ENCODE results near the gene BLACAT1.

DNA sequence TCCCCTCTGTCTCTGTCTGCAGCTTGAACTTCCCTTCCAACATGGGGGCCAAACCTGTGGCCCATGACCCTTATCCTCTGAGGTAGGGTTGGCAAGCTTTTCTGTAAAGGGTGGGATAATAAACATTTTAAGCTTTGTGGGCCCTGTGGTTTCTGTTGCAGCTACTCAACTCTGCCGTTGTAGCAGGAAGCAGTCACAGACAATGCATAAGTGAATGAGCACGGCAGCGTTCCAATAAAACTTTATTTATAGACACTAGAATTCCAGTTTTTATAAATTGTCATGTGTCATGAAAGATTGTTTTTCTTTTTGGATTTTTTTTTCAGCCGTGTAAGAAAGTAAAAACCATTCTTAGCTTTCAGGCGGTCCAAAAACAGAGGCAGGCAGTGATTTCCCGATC is 30.4 kb upstream of the BLACAT1 start:
- TF ChIP-seq, protein P1, sequence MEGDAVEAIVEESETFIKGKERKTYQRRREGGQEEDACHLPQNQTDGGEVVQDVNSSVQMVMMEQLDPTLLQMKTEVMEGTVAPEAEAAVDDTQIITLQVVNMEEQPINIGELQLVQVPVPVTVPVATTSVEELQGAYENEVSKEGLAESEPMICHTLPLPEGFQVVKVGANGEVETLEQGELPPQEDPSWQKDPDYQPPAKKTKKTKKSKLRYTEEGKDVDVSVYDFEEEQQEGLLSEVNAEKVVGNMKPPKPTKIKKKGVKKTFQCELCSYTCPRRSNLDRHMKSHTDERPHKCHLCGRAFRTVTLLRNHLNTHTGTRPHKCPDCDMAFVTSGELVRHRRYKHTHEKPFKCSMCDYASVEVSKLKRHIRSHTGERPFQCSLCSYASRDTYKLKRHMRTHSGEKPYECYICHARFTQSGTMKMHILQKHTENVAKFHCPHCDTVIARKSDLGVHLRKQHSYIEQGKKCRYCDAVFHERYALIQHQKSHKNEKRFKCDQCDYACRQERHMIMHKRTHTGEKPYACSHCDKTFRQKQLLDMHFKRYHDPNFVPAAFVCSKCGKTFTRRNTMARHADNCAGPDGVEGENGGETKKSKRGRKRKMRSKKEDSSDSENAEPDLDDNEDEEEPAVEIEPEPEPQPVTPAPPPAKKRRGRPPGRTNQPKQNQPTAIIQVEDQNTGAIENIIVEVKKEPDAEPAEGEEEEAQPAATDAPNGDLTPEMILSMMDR (IDR thresholded peaks at IDR 0.05): no peak
- no peak for TF ChIP-seq POLR2A (IDR thresholded peaks at IDR 0.05)

Measured in Peyer's patch (tissue), 4 donors.